OCI-LY3 (cell line): ENCODE measurements around the gene SCNN1G.

Experiments used
- CTCF ChIP-seq: fragments of 200-600, 300-600 bp; sonication (generic); IDR thresholded peaks from 2 replicates; pipeline ENCODE4 v1.5.1; 2014; ENCODE audit warnings: antibody characterized with exemption, low read length, low read depth
- EZH2phosphoT487 ChIP-seq: fragments of 200-600 bp; shearing (Covaris generic); IDR thresholded peaks from 2 replicates; pipeline ENCODE4 v1.6.1; 2018; ENCODE audit warnings: antibody characterized with exemption, mixed run types, low read depth

- TF ChIP-seq CTCF (no peak), EZH2phosphoT487 (no peak)
These were observed 58.4 kb downstream of the SCNN1G start for GRCh38 chr16:23240994-23241393.
